ENCODE measurements around the gene CEP131. TPM values are rescaled to one million over a fixed set of nuclear protein-coding genes. Genes with fewer than 3 reads are reported as not detected.
"Not testable (repeated sequence)": the region's sequence is repeated elsewhere in the genome, so short reads cannot be mapped to it uniquely, and the experiment has no call there.

CEP131 gene
- total and polyA plus RNA-seq, 2 of the 4 experiments (the other 2 are of a cell fraction): 4.8 to 9.6 TPM

DNA sequence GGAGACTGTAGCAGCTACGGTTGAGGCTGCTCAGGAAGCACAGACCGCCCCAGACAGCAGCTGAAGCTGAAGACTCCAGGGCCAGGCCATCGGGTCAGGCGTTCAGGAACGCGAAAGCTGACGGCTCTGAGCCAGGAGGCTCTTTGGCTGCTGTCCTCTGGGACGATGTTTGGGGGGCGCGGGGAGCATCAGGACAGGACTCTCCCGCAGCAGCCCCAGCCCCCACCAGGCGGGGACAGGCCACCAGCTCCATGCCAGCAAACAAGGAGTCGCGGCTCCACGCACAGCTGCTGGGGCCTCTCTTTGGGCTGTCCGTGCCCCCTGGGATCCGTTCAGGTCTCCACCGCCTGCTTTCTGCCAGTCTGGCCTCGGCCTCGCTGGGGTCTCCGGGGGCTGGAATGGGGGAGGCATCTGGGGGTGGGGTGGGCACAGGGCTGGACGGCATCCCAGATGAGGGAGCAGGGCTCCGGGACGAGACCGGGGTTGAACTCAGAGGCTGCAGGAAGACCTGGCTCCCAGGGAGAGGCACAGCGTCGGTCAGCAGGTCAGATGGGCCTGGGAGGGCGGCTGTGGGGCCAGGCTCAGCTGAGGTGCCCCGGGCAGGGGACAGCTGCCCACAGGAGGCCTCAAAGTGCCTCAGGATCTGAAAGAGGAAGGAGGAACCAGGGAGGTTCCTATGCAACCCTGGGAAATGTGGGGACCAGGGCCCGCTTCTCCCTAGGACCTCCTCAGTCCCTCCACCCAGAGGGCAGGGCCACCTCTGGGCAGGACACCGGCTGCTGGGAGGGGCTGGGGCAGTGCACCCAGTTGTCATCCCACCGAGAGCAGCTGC, 6.3 kb upstream of the CEP131 start (continued):
- TF ChIP-seq CHD1 (IDR thresholded peaks at IDR 0.05; ENCODE audit: low read depth, low read length): no peak

DNA sequence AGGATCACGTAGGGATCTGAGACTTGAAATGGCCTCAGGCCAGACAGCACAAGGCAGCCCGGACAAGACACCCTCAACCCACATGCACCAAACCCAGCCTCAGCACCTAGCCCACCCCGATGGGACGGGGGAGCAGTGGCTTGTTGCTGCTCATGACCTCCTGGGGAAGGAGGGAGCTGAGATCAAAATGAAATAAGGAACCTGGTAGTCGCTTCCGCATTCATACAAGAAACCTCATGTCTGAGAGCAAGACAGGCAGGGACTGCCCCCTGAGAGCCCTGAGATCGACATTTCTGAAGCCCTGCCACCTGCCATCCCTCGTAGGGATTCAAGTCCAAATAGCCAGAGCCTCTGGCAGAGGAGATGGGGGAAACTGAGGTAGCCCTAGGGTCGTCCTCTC, 5.7 kb upstream of the CEP131 start:
- DNase-seq (no peak), ATAC-seq (ENCODE audit: low read depth) (no peak)
- in situ Hi-C loops (cut with MboI; ENCODE audit: low sequenced_read_pairs) (no loop called here), intact Hi-C loops (cut with micrococcal nuclease) (no loop called here), dilution Hi-C loops (cut with HindIII; ENCODE audit: low sequenced_read_pairs, unreplicated experiment) (no loop called here)
- BruUV-seq (replicated peaks): no TSS peak
- Histone ChIP-seq H2BK15ac (ENCODE audit: low read depth, low read length) (no peak overlapping the region), H3K4me3 (ENCODE audit: insufficient read depth, low read depth, low read length) (no peak overlapping the region), H3K27me3 (ENCODE audit: control insufficient read depth, insufficient read depth, low read length) (no peaks in the 10 kb centered on the region), H3K79me1 (ENCODE audit: low read depth in 1 of 2, low read length in 2 of 2) (peaks cover 0 to 7% of the 10 kb centered on the region in 2 experiments; a peak in 1 of 4 replicates), H2AK5ac (ENCODE audit: low read depth, low read length) (no peak overlapping the region), H3K9me3 (ENCODE audit: control insufficient read depth, insufficient read depth, low read length) (peaks cover 3% of the 10 kb centered on the region; the same call in 1 of the 2 replicates), H2BK5ac (ENCODE audit: low read depth, low read length, poor library complexity, severe bottlenecking) (no peak overlapping the region), H3K18ac (ENCODE audit: low read depth, low read length) (no peak overlapping the region), H2BK120ac (ENCODE audit: low read depth, low read length) (no peak overlapping the region), H3K4me2 (ENCODE audit: low read depth, low read length) (no peak overlapping the region), H3K23ac (ENCODE audit: low read depth, low read length) (no peak overlapping the region), H2BK20ac (ENCODE audit: low read depth, low read length) (no peak overlapping the region), H2AK9ac (replicated peaks; ENCODE audit: low read depth, low read length, poor library complexity) (no peak overlapping the region), H3K27ac (ENCODE audit: insufficient read depth, low read length) (no peak overlapping the region), H4K5ac (ENCODE audit: low read depth, low read length) (no peak overlapping the region), H3K9me1 (ENCODE audit: insufficient read depth, low read length) (no peaks in the 10 kb centered on the region), H4K91ac (ENCODE audit: insufficient read depth, low read depth, low read length) (no peak overlapping the region), H3K56ac (ENCODE audit: extremely low read depth, insufficient read depth, low read length) (no peak overlapping the region), H3K4ac (ENCODE audit: low read depth, low read length) (no peak overlapping the region), H4K8ac (ENCODE audit: low read depth in 2 of 2, low read length in 2 of 2) (no peak overlapping the region), H3K14ac (replicated peaks; ENCODE audit: low read depth, low read length) (no peak overlapping the region), H3K4me1 (ENCODE audit: control insufficient read depth, insufficient read depth, low read length) (peaks cover 2% of the 10 kb centered on the region; the same call in 1 of the 2 replicates), H3K9ac (ENCODE audit: low read depth, low read length) (no peak overlapping the region), H4K20me1 (ENCODE audit: insufficient read depth, low read length) (peaks cover 5% of the 10 kb centered on the region; the same call in 1 of the 2 replicates), H3K36me3 (ENCODE audit: control insufficient read depth, insufficient read depth, low read length) (peaks cover 39% of the 10 kb centered on the region), H2AFZ (replicated peaks; ENCODE audit: low read length, poor library complexity) (no peak overlapping the region)
- TF ChIP-seq SMC3 (IDR thresholded peaks at IDR 0.05; ENCODE audit: low read depth, low read length): no peak
- CTCF ChIA-PET: no interaction called here
- 73% methylated on average over 2 of the region's 9 CpGs; no CpG with 5 or more reads in 1 of the 2 experiments for WGBS, 2 experiments (ENCODE audit: extremely low coverage in 2 of 2, insufficient read length in 1 of 2)
- POLR2A ChIA-PET (ENCODE audit: unreplicated experiment): no interaction called here

DNA sequence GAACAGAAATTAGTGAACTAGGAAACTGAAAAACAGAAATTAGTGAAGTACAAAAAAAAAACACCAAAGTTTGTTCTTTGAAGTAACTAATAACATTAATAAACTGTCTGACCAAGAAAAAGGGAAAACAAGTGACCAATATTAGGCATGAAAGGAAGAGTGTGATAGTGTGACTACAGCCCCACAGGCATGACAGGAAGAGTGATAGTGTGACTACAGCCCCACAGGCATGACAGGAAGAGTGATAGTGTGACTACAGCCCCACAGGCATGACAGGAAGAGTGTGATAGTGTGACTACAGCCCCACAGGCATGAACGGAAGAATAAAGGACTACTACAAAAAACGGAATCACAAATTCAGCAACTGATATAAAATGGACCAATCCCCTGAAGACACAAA, 4.9 kb upstream of the CEP131 start:
- H4K8ac ChIP-seq (ENCODE audit: low read depth in 2 of 2, low read length in 2 of 2); intact Hi-C loops (cut with micrococcal nuclease); ATAC-seq (ENCODE audit: low read depth); H3K9me3 ChIP-seq (ENCODE audit: control insufficient read depth, insufficient read depth, low read length); H3K27me3 ChIP-seq (ENCODE audit: control insufficient read depth, insufficient read depth, low read length); H2AK5ac ChIP-seq (ENCODE audit: low read depth, low read length); H3K14ac ChIP-seq (replicated peaks; ENCODE audit: low read depth, low read length); H3K56ac ChIP-seq (ENCODE audit: extremely low read depth, insufficient read depth, low read length); H4K91ac ChIP-seq (ENCODE audit: insufficient read depth, low read depth, low read length); H2AK9ac ChIP-seq (replicated peaks; ENCODE audit: low read depth, low read length, poor library complexity); H3K9ac ChIP-seq (ENCODE audit: low read depth, low read length); H3K18ac ChIP-seq (ENCODE audit: low read depth, low read length); H2BK120ac ChIP-seq (ENCODE audit: low read depth, low read length); H3K9me1 ChIP-seq (ENCODE audit: insufficient read depth, low read length); H3K4me1 ChIP-seq (ENCODE audit: control insufficient read depth, insufficient read depth, low read length); H4K5ac ChIP-seq (ENCODE audit: low read depth, low read length); H2BK20ac ChIP-seq (ENCODE audit: low read depth, low read length); BruUV-seq (replicated peaks); DNase-seq; POLR2A ChIA-PET (ENCODE audit: unreplicated experiment); in situ Hi-C loops (cut with MboI; ENCODE audit: low sequenced_read_pairs); H4K20me1 ChIP-seq (ENCODE audit: insufficient read depth, low read length); CTCF ChIA-PET; H3K23ac ChIP-seq (ENCODE audit: low read depth, low read length); H2BK5ac ChIP-seq (ENCODE audit: low read depth, low read length, poor library complexity, severe bottlenecking); H3K4ac ChIP-seq (ENCODE audit: low read depth, low read length); H2BK15ac ChIP-seq (ENCODE audit: low read depth, low read length); H3K4me2 ChIP-seq (ENCODE audit: low read depth, low read length); H3K4me3 ChIP-seq (ENCODE audit: insufficient read depth, low read depth, low read length); H3K27ac ChIP-seq (ENCODE audit: insufficient read depth, low read length); dilution Hi-C loops (cut with HindIII; ENCODE audit: low sequenced_read_pairs, unreplicated experiment); H2AFZ ChIP-seq (replicated peaks; ENCODE audit: low read length, poor library complexity); H3K79me1 ChIP-seq (ENCODE audit: low read depth in 1 of 2, low read length in 2 of 2): not testable (repeated sequence)
- H3K36me3 ChIP-seq (ENCODE audit: control insufficient read depth, insufficient read depth, low read length): peaks cover 31% of the 10 kb centered on the region
- WGBS, 2 experiments (ENCODE audit: extremely low coverage in 2 of 2, insufficient read length in 1 of 2): no CpG with 5 or more reads among the region's 2 CpGs

All from IMR-90 (cell line).